ENCODE results near the gene DFFA. TPM values are rescaled to one million over a fixed set of nuclear protein-coding genes. Genes with fewer than 3 reads are reported as not detected.

The DFFA gene
- polyA plus RNA-seq, 2 of the 4 experiments (the other 2 are of a cell fraction) = 28.5 to 31.7 TPM

- DNase-seq (ENCODE audit: low read depth in 1 of 2, low spot score in 1 of 2) = no peak
- Histone ChIP-seq H3K4me3 (no peak overlapping the region), H3K4me2 (no peak overlapping the region), H3K9me3 (no peaks in the 10 kb centered on the region), H3K27ac (no peak overlapping the region), H3K4me1 (peaks cover 9% of the 10 kb centered on the region; the same call in 2 of the 3 replicates)
- no peak for FAIRE-seq
- TF ChIP-seq ZNF302 (CRISPR knock-in tag; IDR thresholded peaks at IDR 0.05) = no peak
- no peak for TF ChIP-seq RFX5 (IDR thresholded peaks at IDR 0.05)
- no peak for TF ChIP-seq TP53 (CRISPR knock-in tag; IDR thresholded peaks at IDR 0.05)
- TF ChIP-seq FOSL2 (IDR thresholded peaks at IDR 0.05) = no peak
- TF ChIP-seq FOSL2 (CRISPR knock-in tag; IDR thresholded peaks at IDR 0.05) = no peak
- TF ChIP-seq CBX2 (IDR thresholded peaks at IDR 0.05; ENCODE audit: borderline replicate concordance, low read depth) = no peak
- TF ChIP-seq CBX8 (IDR thresholded peaks at IDR 0.05) = no peak
- no peak for TF ChIP-seq SMC3 (IDR thresholded peaks at IDR 0.05)
- TF ChIP-seq NR3C1 (IDR thresholded peaks at IDR 0.05) = no peak
- TF ChIP-seq FOXS1 (CRISPR knock-in tag; IDR thresholded peaks at IDR 0.05) = no peak
- no peak for TF ChIP-seq KDM1A (IDR thresholded peaks at IDR 0.05; ENCODE audit: low read depth)
- no peak for TF ChIP-seq MYC (IDR thresholded peaks at IDR 0.05; ENCODE audit: borderline replicate concordance, low read length)
- no peak for TF ChIP-seq ELK1 (IDR thresholded peaks at IDR 0.05; ENCODE audit: low read depth, low read length)
- TF ChIP-seq CHD4 (IDR thresholded peaks at IDR 0.05; ENCODE audit: borderline replicate concordance) = no peak
- no peak for TF ChIP-seq RCOR1 (IDR thresholded peaks at IDR 0.05; ENCODE audit: low read depth, low read length)
- no peak for TF ChIP-seq GATA3 (IDR thresholded peaks at IDR 0.05; ENCODE audit: borderline replicate concordance)
- no peak for TF ChIP-seq FOSB (CRISPR knock-in tag; IDR thresholded peaks at IDR 0.05)
- TF ChIP-seq ZC3H11A (IDR thresholded peaks at IDR 0.05) = no peak
- TF ChIP-seq RNF2 (IDR thresholded peaks at IDR 0.05; ENCODE audit: borderline replicate concordance, low read depth) = no peak
- no peak for ATAC-seq
- ChIA-PET CTCF (no interaction called here), POLR2A (no interaction called here)
- 90% methylated on average over 2 of the region's 2 CpGs for WGBS (ENCODE audit: missing lambda C conversion rate)
Measured at GRCh38 chr1:10517677-10517982, 45.3 kb upstream of the DFFA start.

DNA sequence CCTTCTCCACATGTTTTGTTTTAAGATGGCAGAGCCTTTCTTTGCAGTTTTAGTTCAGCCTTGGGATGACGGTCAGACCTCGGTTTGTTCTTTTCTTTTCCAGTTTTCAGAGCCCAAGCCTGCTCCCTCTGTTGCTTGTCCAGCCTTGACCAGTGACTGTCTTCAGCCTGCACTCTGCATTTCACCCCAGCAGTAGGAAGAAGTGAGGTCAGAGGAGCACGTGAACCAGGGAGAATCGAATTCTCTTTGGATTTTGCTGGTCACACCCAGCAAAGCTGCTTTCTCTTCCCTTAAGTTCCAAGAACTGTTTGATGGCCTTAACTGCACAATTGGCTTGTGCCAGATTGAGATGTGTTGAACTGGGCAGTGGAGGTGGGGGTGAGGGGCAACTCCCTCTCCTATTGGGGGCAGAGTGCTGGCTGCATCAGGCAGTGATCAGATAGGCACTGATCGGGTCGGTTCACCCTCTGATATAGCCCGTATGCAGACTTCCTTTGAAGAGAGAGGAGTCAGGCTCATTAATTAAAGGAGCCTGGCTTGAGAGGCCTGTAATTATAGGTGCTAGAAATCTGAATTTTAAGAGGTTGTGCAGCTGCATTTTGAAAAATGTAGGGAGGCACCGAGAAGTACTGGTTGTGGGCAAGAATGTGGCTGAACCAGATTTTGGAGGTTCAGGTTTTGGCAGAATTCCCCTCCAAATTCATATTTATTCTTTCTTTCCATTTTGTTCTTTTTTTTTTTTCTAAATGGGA is 44.8 kb upstream of the DFFA start:
- no peak overlapping the region for H3K27ac ChIP-seq
- 95% methylated on average over 5 of the region's 8 CpGs for WGBS (ENCODE audit: missing lambda C conversion rate)
- H3K9me3 ChIP-seq = no peaks in the 10 kb centered on the region
- no peak for TF ChIP-seq HMGXB4 (CRISPR knock-in tag; IDR thresholded peaks at IDR 0.05; ENCODE audit: borderline replicate concordance)
- TF ChIP-seq SREBF2 (IDR thresholded peaks at IDR 0.05) = no peak
- TF ChIP-seq HOXB5 (CRISPR knock-in tag; IDR thresholded peaks at IDR 0.05) = no peak
- no peak for TF ChIP-seq ZC3H11A (IDR thresholded peaks at IDR 0.05)
- no peak for TF ChIP-seq MAFK (IDR thresholded peaks at IDR 0.05; ENCODE audit: partially characterized antibody)
- TF ChIP-seq POLR2A (IDR thresholded peaks at IDR 0.05; ENCODE audit: low read length) = no peak
- TF ChIP-seq RCOR1 (IDR thresholded peaks at IDR 0.05; ENCODE audit: low read depth, low read length) = no peak
- no peak for TF ChIP-seq ESRRA (IDR thresholded peaks at IDR 0.05; ENCODE audit: borderline replicate concordance, low read length)
- TF ChIP-seq, protein P1, sequence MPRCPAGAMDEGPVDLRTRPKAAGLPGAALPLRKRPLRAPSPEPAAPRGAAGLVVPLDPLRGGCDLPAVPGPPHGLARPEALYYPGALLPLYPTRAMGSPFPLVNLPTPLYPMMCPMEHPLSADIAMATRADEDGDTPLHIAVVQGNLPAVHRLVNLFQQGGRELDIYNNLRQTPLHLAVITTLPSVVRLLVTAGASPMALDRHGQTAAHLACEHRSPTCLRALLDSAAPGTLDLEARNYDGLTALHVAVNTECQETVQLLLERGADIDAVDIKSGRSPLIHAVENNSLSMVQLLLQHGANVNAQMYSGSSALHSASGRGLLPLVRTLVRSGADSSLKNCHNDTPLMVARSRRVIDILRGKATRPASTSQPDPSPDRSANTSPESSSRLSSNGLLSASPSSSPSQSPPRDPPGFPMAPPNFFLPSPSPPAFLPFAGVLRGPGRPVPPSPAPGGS (IDR thresholded peaks at IDR 0.05) = no peak
- TF ChIP-seq, protein P2, sequence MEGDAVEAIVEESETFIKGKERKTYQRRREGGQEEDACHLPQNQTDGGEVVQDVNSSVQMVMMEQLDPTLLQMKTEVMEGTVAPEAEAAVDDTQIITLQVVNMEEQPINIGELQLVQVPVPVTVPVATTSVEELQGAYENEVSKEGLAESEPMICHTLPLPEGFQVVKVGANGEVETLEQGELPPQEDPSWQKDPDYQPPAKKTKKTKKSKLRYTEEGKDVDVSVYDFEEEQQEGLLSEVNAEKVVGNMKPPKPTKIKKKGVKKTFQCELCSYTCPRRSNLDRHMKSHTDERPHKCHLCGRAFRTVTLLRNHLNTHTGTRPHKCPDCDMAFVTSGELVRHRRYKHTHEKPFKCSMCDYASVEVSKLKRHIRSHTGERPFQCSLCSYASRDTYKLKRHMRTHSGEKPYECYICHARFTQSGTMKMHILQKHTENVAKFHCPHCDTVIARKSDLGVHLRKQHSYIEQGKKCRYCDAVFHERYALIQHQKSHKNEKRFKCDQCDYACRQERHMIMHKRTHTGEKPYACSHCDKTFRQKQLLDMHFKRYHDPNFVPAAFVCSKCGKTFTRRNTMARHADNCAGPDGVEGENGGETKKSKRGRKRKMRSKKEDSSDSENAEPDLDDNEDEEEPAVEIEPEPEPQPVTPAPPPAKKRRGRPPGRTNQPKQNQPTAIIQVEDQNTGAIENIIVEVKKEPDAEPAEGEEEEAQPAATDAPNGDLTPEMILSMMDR (IDR thresholded peaks at IDR 0.05) = no peak
- TF ChIP-seq KDM5A (IDR thresholded peaks at IDR 0.05) = no peak
- TF ChIP-seq KDM1A (IDR thresholded peaks at IDR 0.05; ENCODE audit: low read depth) = no peak
- TF ChIP-seq TP53 (CRISPR knock-in tag; IDR thresholded peaks at IDR 0.05) = no peak
- TF ChIP-seq CBX8 (IDR thresholded peaks at IDR 0.05) = no peak
- TF ChIP-seq, protein P3, sequence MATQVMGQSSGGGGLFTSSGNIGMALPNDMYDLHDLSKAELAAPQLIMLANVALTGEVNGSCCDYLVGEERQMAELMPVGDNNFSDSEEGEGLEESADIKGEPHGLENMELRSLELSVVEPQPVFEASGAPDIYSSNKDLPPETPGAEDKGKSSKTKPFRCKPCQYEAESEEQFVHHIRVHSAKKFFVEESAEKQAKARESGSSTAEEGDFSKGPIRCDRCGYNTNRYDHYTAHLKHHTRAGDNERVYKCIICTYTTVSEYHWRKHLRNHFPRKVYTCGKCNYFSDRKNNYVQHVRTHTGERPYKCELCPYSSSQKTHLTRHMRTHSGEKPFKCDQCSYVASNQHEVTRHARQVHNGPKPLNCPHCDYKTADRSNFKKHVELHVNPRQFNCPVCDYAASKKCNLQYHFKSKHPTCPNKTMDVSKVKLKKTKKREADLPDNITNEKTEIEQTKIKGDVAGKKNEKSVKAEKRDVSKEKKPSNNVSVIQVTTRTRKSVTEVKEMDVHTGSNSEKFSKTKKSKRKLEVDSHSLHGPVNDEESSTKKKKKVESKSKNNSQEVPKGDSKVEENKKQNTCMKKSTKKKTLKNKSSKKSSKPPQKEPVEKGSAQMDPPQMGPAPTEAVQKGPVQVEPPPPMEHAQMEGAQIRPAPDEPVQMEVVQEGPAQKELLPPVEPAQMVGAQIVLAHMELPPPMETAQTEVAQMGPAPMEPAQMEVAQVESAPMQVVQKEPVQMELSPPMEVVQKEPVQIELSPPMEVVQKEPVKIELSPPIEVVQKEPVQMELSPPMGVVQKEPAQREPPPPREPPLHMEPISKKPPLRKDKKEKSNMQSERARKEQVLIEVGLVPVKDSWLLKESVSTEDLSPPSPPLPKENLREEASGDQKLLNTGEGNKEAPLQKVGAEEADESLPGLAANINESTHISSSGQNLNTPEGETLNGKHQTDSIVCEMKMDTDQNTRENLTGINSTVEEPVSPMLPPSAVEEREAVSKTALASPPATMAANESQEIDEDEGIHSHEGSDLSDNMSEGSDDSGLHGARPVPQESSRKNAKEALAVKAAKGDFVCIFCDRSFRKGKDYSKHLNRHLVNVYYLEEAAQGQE (IDR thresholded peaks at IDR 0.05) = no peak
- ChIA-PET CTCF (interaction anchor here (0.6 kb wide), 1 partner anchor 12 kb away, joined by 3 read pairs; no protein-coding TSS in a partner anchor), POLR2A (no interaction called here)
- H3K4me3 ChIP-seq = no peak overlapping the region
- FAIRE-seq (no peak), DNase-seq (ENCODE audit: low read depth in 1 of 2, low spot score in 1 of 2) (no peak), ATAC-seq (no peak)
- no peak overlapping the region for H3K4me2 ChIP-seq
- peaks cover 9% of the 10 kb centered on the region; the same call in 2 of the 3 replicates for H3K4me1 ChIP-seq

Measured in A549 (cell line).